Stimulated activated CD4-positive, alpha-beta T cell treated with anti-CD3 and anti-CD28 coated beads, Interleukin-15, amount 100 ng/mL, for 1 hour (primary cell): ENCODE data around the gene OSBPL5.

Experiments
- DNase-seq, 2 donors: peaks; one replicate each; pipeline ENCODE4 v3.0.0-alpha.2; 2020; ENCODE audit warnings: low read depth in 1 of 2, low spot score in 1 of 2

Gene OSBPL5

GRCh38 chr11:3060436-3061025 is 104.6 kb downstream of the OSBPL5 start:
- DNase-seq: no peak

- DNase-seq: no peak
These were observed 106.1 kb downstream of the OSBPL5 start for GRCh38 chr11:3058753-3059664.

GRCh38 chr11:3057069-3057963 is 107.8 kb downstream of the OSBPL5 start, which contains the start of gene CARS1:
TSS of gene CARS1 (minus strand) at chr11:3057423. CDS start at chr11:3057367, 56 bp downstream.
- DNase-seq: peak; percentile 81 to 89

- DNase-seq: no peak
These were observed 108.6 kb downstream of the OSBPL5 start for GRCh38 chr11:3056296-3057068.

GRCh38 chr11:3055891-3056290 is 109.2 kb downstream of the OSBPL5 start:
- DNase-seq: no peak

- no peak for DNase-seq
These were observed 112.5 kb downstream of the OSBPL5 start for GRCh38 chr11:3052567-3052966.

- DNase-seq: no peak
These were observed 113.0 kb downstream of the OSBPL5 start for GRCh38 chr11:3052109-3052479.

- no peak for DNase-seq
These were observed 113.7 kb downstream of the OSBPL5 start for GRCh38 chr11:3051196-3052108.

- no peak for DNase-seq
These were observed 114.5 kb downstream of the OSBPL5 start for GRCh38 chr11:3050386-3051195.

GRCh38 chr11:3049430-3050243 is 115.5 kb downstream of the OSBPL5 start:
- peak; percentile 21 to 55 for DNase-seq

GRCh38 chr11:3047637-3048036 is 117.5 kb downstream of the OSBPL5 start:
- DNase-seq: no peak

- no peak for DNase-seq
These were observed 118.5 kb downstream of the OSBPL5 start for GRCh38 chr11:3046641-3047040.

- no peak for DNase-seq
These were observed 118.9 kb downstream of the OSBPL5 start for GRCh38 chr11:3046190-3046589.

- DNase-seq: no peak
These were observed 120.2 kb downstream of the OSBPL5 start for GRCh38 chr11:3044915-3045314.

GRCh38 chr11:3044004-3044403 is 121.1 kb downstream of the OSBPL5 start:
- DNase-seq: no peak

- no peak for DNase-seq
These were observed 121.7 kb downstream of the OSBPL5 start for GRCh38 chr11:3043315-3043871.

- no peak for DNase-seq
These were observed 122.4 kb downstream of the OSBPL5 start for GRCh38 chr11:3042496-3043314.
